IPS-18c (cell line): ENCODE measurements around the gene PPARG.
"Not testable (repeated sequence)": the region's sequence is repeated elsewhere in the genome, so short reads cannot be mapped to it uniquely, and the experiment has no call there.

Experiments
- H3K4me3 ChIP-seq: 2 replicates; pipeline ENCODE4 v1.7.0; 2013; ENCODE audit warnings: low read depth, mild to moderate bottlenecking, low read length, moderate library complexity; ENCODE audit not compliant: insufficient read depth
- H3K9me3 ChIP-seq: one replicate; pipeline ENCODE4 v1.6.1; 2013; ENCODE audit warnings: mild to moderate bottlenecking, low read length, moderate library complexity; ENCODE audit not compliant: control insufficient read depth, insufficient read depth

Gene PPARG

DNA sequence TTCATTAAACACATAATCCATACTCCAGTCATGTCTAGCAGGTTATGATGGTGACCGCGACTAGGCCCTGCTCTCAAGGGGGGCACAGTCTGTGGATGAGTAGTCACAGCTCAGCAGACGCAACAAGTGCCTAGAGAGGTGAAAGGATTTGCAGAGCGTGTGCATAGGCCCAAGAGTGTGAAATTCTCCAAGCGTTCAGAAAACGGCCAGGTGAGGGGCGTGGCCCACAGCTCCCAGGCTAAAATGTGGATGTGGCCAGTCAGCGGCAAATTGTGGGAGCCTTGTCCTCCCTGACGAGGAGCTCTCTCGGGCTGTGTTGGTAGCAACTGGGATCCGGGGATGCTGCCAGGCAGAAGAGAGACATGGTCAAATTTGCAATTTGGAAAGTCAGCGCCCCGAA, 149.0 kb downstream of the PPARG start:
- Histone ChIP-seq H3K4me3 (no peak overlapping the region), H3K9me3 (no peaks in the 10 kb centered on the region)

GRCh38 chr3:12438318-12438717, 149.4 kb downstream of the PPARG start:
- no peaks in the 10 kb centered on the region for H3K9me3 ChIP-seq

DNA sequence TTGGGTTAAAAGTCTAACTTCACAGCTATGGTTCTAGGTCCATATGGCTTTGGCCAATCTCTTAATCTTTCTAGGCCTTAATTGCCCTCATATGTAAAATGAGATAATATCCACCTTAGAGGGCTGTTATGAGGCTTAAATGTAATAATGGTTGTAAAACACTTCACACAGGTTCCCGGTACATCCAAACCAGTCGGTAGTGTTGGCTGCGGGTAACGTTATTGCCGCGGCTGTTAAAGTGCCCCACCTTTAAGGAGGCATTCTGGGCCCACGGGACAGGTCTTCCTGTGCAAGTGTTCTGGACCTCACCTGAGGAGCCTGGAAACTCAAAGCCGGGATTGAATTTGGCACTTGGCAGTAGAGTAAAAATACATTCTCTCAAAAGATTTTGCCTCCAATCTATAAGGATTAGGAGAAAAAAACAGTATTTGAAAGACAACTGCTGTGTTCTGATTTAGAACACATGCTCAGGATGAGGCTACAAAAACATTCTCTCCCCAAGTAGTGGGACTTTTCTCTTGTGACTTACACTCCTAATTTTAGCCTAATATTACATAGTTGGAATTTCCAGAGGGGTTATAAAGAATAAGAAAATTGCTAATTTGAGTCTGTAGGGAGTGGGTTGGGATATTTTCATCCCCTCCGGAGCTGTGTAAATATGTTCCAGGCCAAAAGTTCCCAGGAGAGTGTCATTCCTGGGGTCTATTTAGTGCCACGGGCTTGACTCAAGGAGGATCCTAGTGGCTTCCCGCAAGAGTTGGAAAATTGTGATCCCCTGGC, 150.5 kb downstream of the PPARG start:
- Histone ChIP-seq H3K9me3 (no peaks in the 10 kb centered on the region), H3K4me3 (no peak overlapping the region)

More at GRCh38 chr3:12438318-12438717, 149.4 kb downstream of the PPARG start:
- no peak overlapping the region for H3K4me3 ChIP-seq

- Histone ChIP-seq H3K4me3 (no peak overlapping the region), H3K9me3 (no peaks in the 10 kb centered on the region)
These were observed 152.3 kb downstream of the PPARG start for GRCh38 chr3:12440927-12441714.

GRCh38 chr3:12442654-12443501, 154.0 kb downstream of the PPARG start:
- H3K9me3 ChIP-seq, result no peaks in the 10 kb centered on the region
- H3K4me3 ChIP-seq, result no peak overlapping the region

- Histone ChIP-seq H3K4me3 (no peak overlapping the region), H3K9me3 (no peaks in the 10 kb centered on the region)
These were observed 155.1 kb downstream of the PPARG start for GRCh38 chr3:12443781-12444522.

GRCh38 chr3:12444582-12445471, 156.0 kb downstream of the PPARG start:
- Histone ChIP-seq H3K4me3 (no peak overlapping the region), H3K9me3 (no peaks in the 10 kb centered on the region)

DNA sequence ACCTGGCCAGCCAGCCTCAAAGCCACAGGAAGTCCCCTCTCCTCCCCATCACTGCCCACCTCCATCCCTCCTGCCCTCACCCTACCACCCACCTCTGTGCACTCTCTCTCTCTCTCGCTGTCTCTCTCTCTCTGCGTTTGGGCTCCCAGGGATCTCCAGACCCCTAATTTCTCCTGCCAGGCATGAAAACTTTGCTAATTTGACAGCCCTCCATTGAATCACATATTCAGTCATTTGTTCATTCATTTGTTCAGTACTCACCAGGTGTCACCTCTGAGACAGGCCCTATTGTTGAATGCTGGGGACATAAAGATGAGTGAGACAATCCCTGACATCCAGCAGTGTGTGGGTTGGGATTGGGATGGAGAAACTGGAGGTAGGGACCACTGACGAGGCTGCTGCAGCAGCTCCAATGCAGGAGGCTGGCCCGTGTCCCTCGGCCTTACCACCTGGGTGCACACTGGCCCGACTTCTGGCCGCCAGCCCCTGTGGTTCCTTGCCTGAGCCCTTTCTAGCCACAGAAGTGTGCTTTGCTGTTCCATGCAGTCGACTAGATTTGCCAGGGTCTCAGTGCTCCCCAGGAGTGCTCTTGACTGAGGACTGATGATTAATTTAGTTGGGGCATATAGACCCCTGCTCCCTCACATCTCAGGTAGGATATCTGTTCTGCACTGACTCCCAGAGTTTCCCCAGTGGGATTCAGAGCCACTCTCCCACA, 156.8 kb downstream of the PPARG start:
- no peak overlapping the region for H3K4me3 ChIP-seq

DNA sequence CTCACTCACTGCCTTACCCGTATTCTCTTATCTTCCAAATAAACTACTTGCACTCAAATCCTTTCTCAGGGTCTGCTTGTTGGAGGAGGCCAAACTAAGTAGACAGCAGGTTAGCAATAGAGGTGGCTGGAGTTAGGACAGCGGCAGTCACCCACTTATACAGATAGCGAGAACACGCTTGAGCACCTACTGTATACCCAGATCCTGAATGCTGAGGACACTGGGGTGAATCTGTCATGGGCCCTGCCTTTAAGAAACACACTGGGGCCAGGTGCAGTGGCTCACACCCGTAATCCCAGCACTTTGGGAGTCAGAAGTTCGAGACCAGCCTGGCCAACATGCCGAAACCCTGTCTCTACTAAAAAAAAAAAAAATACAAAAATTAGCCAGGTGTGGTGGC, 157.4 kb downstream of the PPARG start:
- Histone ChIP-seq H3K9me3 (no peaks in the 10 kb centered on the region), H3K4me3 (no peak overlapping the region)

More for the DNA sequence above, 156.8 kb downstream of the PPARG start:
- H3K9me3 ChIP-seq, result no peaks in the 10 kb centered on the region

- no peak overlapping the region for H3K4me3 ChIP-seq
- no peaks in the 10 kb centered on the region for H3K9me3 ChIP-seq
These were observed 158.2 kb downstream of the PPARG start for GRCh38 chr3:12447075-12447474.

- H3K9me3 ChIP-seq, H3K4me3 ChIP-seq: not testable (repeated sequence)
These were observed 159.7 kb downstream of the PPARG start for GRCh38 chr3:12448404-12449202.

DNA sequence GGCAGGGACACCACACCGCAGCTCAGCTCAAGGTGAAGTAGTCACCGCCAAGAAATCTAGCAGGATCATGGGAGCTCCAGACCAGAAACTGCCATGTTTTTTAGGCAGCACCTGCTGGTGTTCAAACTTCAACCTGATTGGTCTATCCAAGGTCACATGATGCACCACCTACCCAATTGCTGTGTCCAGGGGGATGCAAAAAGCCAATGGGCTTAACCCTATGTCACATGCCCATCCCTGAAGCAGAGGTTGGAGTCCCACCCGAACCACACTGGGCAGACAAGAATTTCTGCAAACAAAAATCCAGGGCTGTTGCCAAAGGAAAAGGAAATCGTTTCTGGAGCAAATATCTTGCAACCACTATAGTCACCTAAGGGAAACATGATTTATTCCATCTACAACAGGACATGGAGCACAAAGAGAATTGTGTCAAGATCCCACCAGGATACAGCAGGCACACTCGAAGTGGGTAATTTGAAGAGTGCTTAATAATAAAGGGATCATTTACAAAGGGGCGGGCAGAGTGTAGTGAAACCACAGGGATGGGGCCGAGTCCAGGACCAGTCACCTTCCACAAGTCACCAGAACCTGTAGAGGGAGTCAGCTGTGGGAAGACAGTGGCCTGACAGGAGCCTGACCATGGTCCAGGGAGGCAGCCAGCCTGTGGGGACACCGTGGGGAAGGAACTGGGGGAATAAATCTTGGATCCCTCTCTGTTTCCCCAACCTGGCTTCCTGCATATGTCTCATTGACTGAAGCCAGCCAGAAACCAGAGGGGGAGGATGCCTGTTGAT, 161.2 kb downstream of the PPARG start:
- H3K4me3 ChIP-seq, result no peak overlapping the region
- H3K9me3 ChIP-seq, result no peaks in the 10 kb centered on the region

- H3K9me3 ChIP-seq, result no peaks in the 10 kb centered on the region
- no peak overlapping the region for H3K4me3 ChIP-seq
These were observed 162.6 kb downstream of the PPARG start for GRCh38 chr3:12451481-12451880.

DNA sequence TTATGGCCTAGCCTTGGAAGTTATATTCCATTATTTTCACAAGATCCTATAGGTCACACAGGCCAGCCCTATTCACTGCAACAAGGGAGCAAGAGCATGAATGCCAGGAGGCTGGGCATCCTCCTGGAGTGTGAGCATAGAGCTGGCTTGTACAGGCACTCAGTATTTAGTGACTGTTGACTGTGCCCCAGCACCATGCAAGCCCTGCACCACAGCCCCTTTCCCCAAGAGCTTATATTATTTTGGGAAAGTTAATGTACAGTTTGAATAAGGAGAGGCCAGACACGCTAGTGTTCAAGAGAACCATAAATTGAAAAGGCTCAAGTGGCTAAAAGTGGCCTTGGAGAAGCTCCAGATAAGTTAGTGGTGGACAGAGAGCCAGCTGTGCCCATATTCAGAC, 163.1 kb downstream of the PPARG start:
- Histone ChIP-seq H3K9me3 (no peaks in the 10 kb centered on the region), H3K4me3 (no peak overlapping the region)
